ENCODE data around the gene USF2. TPM values are rescaled to one million over a fixed set of nuclear protein-coding genes. Genes with fewer than 3 reads are reported as not detected.

Gene USF2
- total RNA-seq, 4 donors from 2014 or later: 98.5 to 172 (median 128) TPM

DNA sequence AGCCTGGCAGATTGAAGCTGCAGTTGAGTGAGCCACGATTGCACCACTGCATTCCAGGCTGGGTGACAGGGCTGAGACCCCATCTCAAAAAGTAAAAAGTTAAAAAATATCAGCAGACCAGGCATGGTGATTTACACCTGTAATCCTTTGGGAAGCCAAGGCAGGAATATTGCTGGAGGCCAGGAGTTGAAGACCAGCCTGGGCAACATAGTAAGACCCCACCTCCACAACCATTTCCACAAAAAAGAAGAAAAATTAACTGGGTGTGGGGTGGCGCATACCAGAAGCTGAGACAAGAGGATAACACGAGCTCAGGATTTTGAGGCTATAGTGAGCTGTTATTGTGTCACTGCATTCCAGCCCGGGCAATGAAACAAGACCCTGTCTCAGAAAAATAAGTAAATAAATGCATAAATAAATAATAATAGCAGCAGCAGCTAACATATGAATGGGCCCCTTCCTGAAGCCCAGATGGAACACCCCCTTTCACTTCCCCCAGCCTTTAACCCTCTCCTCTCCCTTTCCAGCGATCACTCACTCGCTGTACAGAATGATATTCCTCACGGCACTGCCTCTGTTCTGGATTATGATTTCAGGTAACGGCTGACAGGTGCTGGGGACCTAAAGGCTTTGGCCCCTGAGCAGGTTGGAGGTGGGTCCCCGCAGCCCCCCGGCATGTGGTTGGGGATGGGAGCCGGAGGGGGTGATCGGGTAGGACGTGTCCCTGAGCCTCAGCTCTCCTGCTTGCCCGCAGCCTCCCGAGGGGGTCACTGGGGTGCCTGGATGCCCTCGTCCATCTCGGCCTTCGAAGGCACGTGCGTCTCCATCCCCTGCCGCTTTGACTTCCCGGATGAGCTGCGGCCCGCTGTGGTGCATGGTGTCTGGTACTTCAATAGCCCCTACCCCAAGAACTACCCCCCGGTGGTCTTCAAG, 26.4 kb downstream of the USF2 start:
- H3K27ac ChIP-seq: peak overlapping the region in 2 of 4 donors; percentile 45 to 81
- WGBS, 2 donors: 34 to 50% methylated on average over 18 to 25 of the region's 25 CpGs
- peaks cover 0 to 32% (median 3%) of the 10 kb centered on the region in 4 donors for H3K4me1 ChIP-seq
- peaks cover 0 to 66% of the 10 kb centered on the region in 2 donors for H3K27me3 ChIP-seq
- no peak for TF ChIP-seq EP300 (IDR thresholded peaks at IDR 0.05)
- TF ChIP-seq CTCF (IDR thresholded peaks at IDR 0.05): no peak
- TF ChIP-seq POLR2A (IDR thresholded peaks at IDR 0.05): no peak
- no peaks in the 10 kb centered on the region for H3K36me3 ChIP-seq
- no peak overlapping the region for H3K4me3 ChIP-seq
- no peaks in the 10 kb centered on the region for H3K9me3 ChIP-seq
- no peak for DNase-seq (ENCODE audit: low spot score in 2 of 2)

DNA sequence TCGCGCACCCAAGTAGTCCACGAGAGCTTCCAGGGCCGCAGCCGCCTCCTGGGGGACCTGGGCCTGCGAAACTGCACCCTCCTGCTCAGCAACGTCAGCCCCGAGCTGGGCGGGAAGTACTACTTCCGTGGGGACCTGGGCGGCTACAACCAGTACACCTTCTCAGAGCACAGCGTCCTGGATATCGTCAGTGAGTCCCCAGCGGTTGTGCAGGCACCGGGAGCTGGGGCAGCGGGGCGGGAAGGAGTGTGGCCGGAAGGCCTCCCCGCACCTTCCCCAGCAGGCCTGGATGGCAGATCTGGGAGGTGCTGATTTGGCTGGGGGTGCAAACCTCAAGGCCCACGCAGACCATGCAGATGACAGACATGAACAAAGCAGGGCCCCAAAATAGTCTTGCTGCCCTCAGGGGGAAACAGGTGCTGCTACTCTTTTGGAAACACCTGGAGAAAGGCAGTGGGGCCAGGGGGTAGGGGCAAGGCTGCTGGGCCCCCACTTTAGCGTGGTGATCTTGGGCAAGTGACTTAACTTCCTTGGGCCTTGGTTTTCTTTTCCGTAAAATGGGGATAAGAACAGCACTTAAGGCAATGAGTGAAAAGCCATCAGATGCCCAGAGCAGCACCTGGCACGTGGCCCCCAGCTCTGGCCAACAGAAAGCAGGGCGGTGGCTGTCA, 27.2 kb downstream of the USF2 start:
- DNase-seq (ENCODE audit: low spot score in 2 of 2): no peak
- peaks cover 0 to 74% of the 10 kb centered on the region in 2 donors for H3K27me3 ChIP-seq
- H3K27ac ChIP-seq: peak overlapping the region in 2 of 4 donors; percentile 45 to 81
- no peak overlapping the region for H3K4me3 ChIP-seq
- TF ChIP-seq CTCF (IDR thresholded peaks at IDR 0.05): no peak
- no peak for TF ChIP-seq EP300 (IDR thresholded peaks at IDR 0.05)
- TF ChIP-seq POLR2A (IDR thresholded peaks at IDR 0.05): no peak
- 50 to 66% methylated on average over 17 to 24 of the region's 24 CpGs for WGBS, 2 donors
- H3K36me3 ChIP-seq: no peaks in the 10 kb centered on the region
- peaks cover 0 to 28% (median 3%) of the 10 kb centered on the region in 4 donors for H3K4me1 ChIP-seq
- H3K9me3 ChIP-seq: no peaks in the 10 kb centered on the region

GRCh38 chr19:35296644-35297514, 28.1 kb downstream of the USF2 start:
- TF ChIP-seq CTCF (IDR thresholded peaks at IDR 0.05): no peak
- TF ChIP-seq POLR2A (IDR thresholded peaks at IDR 0.05): no peak
- TF ChIP-seq EP300 (IDR thresholded peaks at IDR 0.05): no peak
- H3K9me3 ChIP-seq: no peaks in the 10 kb centered on the region
- H3K4me1 ChIP-seq: peaks cover 0 to 27% (median 3%) of the 10 kb centered on the region in 4 donors
- peak overlapping the region in 1 of 4 donors; percentile 9 for H3K27ac ChIP-seq
- no peaks in the 10 kb centered on the region for H3K36me3 ChIP-seq
- no peak overlapping the region for H3K4me3 ChIP-seq
- 87 to 88% methylated on average over 7 of the region's 7 CpGs for WGBS, 2 donors
- H3K27me3 ChIP-seq: peaks cover 0 to 74% of the 10 kb centered on the region in 2 donors
- no peak for DNase-seq (ENCODE audit: low spot score in 2 of 2)

- DNase-seq (ENCODE audit: low spot score in 2 of 2): no peak
- Histone ChIP-seq H3K9me3 (no peaks in the 10 kb centered on the region), H3K27ac (no peak overlapping the region), H3K36me3 (no peaks in the 10 kb centered on the region), H3K4me1 (peaks cover 0 to 27% (median 3%) of the 10 kb centered on the region in 4 donors), H3K4me3 (no peak overlapping the region), H3K27me3 (peaks cover 0 to 72% of the 10 kb centered on the region in 2 donors)
- WGBS, 2 donors: 86 to 89% methylated on average over 3 of the region's 3 CpGs
- TF ChIP-seq POLR2A (IDR thresholded peaks at IDR 0.05) (no peak), CTCF (IDR thresholded peaks at IDR 0.05) (no peak), EP300 (IDR thresholded peaks at IDR 0.05) (no peak)
These were observed 28.7 kb downstream of the USF2 start for GRCh38 chr19:35297515-35297848.
